SU-DHL-6 (cell line): ENCODE measurements around the gene TENT4A.

Experiments
- CTCF ChIP-seq: fragments of 200-600 bp; sonication (generic); IDR thresholded peaks from one replicate; pipeline ENCODE4 v1.5.1; 2017; ENCODE audit warnings: antibody characterized with exemption, mild to moderate bottlenecking, low read length, moderate library complexity; ENCODE audit not compliant: insufficient read depth, poor library complexity, severe bottlenecking
- EZH2phosphoT487 ChIP-seq: fragments of 200-600 bp; sonication (generic), shearing (Covaris generic); conservative IDR thresholded peaks from 2 replicates; pipeline ENCODE4 v1.6.1; 2018; ENCODE audit warnings: mild to moderate bottlenecking, antibody characterized with exemption, low read length, moderate library complexity, mixed read lengths

GRCh38 chr5:6785161-6785860, 72.1 kb downstream of the TENT4A start:
- TF ChIP-seq EZH2phosphoT487: no peak
- TF ChIP-seq CTCF: no peak
